ENCODE measurements around the gene NOTO. TPM values are rescaled to one million over a fixed set of nuclear protein-coding genes. Genes with fewer than 3 reads are reported as not detected.

NOTO gene
- total RNA-seq, 2 donors from 2014 or later = not detected

DNA sequence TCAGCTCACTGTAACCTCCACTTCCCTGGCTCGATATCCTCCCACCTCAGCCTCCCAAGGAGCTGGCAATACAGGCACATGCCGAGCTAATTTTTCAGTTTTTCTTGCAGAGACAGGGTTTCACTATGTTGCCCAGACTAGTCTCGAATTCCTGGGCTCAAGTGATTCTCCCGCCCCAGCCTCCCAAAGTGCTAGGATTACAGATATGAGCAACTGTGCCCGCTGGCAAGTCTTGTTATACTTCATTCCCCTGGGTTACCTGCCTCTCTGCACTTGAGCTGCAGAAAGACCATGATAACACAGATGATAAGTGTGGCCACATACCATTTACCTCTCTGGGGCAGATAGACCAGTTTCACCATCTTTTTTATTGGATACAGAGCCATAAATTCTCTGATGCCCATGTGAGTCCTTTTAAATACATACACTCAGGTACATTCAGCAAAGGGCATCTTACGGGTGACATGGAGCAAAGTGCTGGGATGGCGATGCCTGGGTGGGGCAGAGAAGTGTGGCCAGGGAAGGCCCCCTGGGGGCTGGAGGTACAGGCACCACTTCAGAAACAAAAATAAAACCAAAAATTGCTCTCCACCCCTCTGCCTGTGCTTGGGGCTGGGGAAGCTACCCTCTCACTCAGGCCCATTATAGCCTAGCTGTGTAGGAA lies 52.1 kb downstream of the NOTO start:
- WGBS, 2 donors = 95 to 99% methylated on average over 7 of the region's 7 CpGs
- Histone ChIP-seq H3K4me3 (no peak overlapping the region), H3K36me3 (replicated peaks in 1 of 2; ENCODE audit: insufficient read depth in 1 of 2, low read depth in 2 of 2) (peaks cover 0 to 12% of the 10 kb centered on the region in 2 donors), H3K9me3 (no peaks in the 10 kb centered on the region), H3K27me3 (no peaks in the 10 kb centered on the region), H3K27ac (no peak overlapping the region), H3K4me1 (peaks cover 17% of the 10 kb centered on the region)
- DNase-seq (no peak), ATAC-seq (no peak)
- TF ChIP-seq, protein P1, sequence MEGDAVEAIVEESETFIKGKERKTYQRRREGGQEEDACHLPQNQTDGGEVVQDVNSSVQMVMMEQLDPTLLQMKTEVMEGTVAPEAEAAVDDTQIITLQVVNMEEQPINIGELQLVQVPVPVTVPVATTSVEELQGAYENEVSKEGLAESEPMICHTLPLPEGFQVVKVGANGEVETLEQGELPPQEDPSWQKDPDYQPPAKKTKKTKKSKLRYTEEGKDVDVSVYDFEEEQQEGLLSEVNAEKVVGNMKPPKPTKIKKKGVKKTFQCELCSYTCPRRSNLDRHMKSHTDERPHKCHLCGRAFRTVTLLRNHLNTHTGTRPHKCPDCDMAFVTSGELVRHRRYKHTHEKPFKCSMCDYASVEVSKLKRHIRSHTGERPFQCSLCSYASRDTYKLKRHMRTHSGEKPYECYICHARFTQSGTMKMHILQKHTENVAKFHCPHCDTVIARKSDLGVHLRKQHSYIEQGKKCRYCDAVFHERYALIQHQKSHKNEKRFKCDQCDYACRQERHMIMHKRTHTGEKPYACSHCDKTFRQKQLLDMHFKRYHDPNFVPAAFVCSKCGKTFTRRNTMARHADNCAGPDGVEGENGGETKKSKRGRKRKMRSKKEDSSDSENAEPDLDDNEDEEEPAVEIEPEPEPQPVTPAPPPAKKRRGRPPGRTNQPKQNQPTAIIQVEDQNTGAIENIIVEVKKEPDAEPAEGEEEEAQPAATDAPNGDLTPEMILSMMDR (IDR thresholded peaks at IDR 0.05) = no peak
- TF ChIP-seq POLR2A (IDR thresholded peaks at IDR 0.05) = no peak
- intact Hi-C loops (cut with DNase I) = no loop called here

DNA sequence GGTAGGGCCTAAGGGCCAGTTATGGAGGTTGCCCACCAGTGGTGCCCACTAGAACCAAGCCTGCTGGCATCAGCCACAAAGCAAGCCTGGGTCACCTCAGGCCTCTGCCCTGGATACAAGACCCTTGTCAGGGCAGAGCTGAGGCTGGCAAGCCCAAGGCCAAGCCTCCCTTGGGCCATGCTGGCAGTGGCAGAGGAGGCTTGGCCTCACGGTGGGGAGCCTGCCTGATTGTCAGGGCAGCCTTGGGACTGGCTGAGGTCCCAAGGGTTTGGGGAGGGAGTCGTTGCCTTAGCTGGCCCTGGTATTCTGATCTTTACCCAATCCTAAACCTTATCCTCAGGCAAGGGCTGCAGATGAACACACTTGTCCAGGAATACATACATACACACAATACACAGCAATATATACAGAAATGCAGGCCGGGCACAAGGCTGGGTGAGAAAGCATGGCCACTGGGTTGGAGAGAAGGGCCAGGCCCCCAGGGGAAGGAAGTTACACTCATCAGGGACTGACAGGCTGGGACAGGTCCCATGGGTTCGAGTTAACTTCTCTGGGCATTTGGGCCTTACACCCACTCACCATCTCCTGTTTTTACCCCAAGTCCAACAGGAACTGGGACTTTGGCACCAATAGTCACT lies 52.8 kb downstream of the NOTO start:
- peaks cover 10% of the 10 kb centered on the region for H3K4me1 ChIP-seq
- no peaks in the 10 kb centered on the region for H3K27me3 ChIP-seq
- TF ChIP-seq POLR2A (IDR thresholded peaks at IDR 0.05) = no peak
- TF ChIP-seq, protein P1 (IDR thresholded peaks at IDR 0.05) = no peak
- peaks cover 0 to 10% of the 10 kb centered on the region in 2 donors for H3K36me3 ChIP-seq (replicated peaks in 1 of 2; ENCODE audit: insufficient read depth in 1 of 2, low read depth in 2 of 2)
- 53 to 54% methylated on average over 4 of the region's 4 CpGs for WGBS, 2 donors
- H3K9me3 ChIP-seq = no peaks in the 10 kb centered on the region
- H3K4me3 ChIP-seq = no peak overlapping the region
- ATAC-seq (no peak), DNase-seq (no peak)
- H3K27ac ChIP-seq = no peak overlapping the region
- intact Hi-C loops (cut with DNase I) = no loop called here

DNA sequence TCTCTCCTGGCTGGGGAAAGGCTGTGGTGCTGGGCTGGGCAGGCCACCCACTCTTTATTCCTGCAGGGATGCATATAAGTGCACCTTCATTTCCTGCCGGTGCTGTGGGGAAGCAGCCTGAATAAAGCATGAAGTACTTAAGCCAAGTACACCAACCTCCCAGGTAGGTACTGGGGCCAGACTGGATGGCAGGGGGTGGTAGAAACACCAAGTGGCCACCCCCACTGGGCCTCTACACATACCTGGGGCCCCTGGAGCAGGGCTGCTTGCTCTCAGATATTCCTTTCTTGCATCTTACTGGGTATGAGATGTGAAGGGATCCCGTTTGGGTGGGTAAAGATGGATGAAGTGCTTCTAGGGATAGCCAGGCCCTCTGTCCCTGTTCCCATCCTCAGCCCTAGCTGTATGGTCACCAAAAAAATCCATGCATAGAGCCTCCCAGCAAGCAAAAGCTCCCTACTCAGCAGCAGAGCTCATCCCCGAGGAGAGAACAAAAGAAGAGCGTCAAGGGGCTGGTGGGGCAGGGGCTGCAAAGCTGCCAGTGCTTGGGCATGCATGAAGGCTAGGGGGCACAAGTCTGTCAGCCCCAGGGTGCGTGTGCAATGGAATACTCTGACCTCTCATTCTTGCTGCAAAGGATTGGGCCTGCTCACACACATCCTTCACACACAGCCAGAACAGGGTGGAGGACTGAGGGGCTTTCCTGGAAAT lies 53.7 kb downstream of the NOTO start:
- no peak overlapping the region for H3K4me3 ChIP-seq
- WGBS, 2 donors = 67 to 69% methylated on average over 5 of the region's 5 CpGs
- H3K27me3 ChIP-seq = no peaks in the 10 kb centered on the region
- peaks cover 1% of the 10 kb centered on the region for H3K4me1 ChIP-seq
- peaks cover 0 to 5% of the 10 kb centered on the region in 2 donors for H3K36me3 ChIP-seq (replicated peaks in 1 of 2; ENCODE audit: insufficient read depth in 1 of 2, low read depth in 2 of 2)
- DNase-seq (no peak), ATAC-seq (no peak)
- H3K9me3 ChIP-seq = no peaks in the 10 kb centered on the region
- H3K27ac ChIP-seq = no peak overlapping the region
- intact Hi-C loops (cut with DNase I) = no loop called here
- TF ChIP-seq, protein P1 (IDR thresholded peaks at IDR 0.05) = no peak
- TF ChIP-seq POLR2A (IDR thresholded peaks at IDR 0.05) = no peak

DNA sequence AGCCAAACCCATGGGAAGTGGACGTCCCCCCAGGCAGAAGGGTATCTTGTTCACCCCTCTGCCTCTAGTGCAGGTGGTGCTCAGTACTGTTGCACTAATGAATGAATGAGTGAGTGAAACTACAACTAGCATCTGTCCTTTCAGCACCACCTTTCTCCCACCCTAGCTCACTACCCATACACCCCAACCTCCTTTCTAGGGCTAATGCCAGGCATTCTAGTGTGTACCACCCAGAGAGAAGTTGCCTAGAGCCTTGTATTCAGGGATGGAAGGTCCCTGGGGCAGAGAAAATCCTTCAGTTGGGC lies 54.2 kb downstream of the NOTO start:
- no peaks in the 10 kb centered on the region for H3K4me1 ChIP-seq
- H3K4me3 ChIP-seq = no peak overlapping the region
- 20 to 31% methylated on average over 1 of the region's 1 CpG for WGBS, 2 donors
- H3K36me3 ChIP-seq (replicated peaks in 1 of 2; ENCODE audit: insufficient read depth in 1 of 2, low read depth in 2 of 2) = peaks cover 0 to 5% of the 10 kb centered on the region in 2 donors
- intact Hi-C loops (cut with DNase I) = no loop called here
- ATAC-seq = no peak
- H3K27me3 ChIP-seq = no peaks in the 10 kb centered on the region
- H3K9me3 ChIP-seq = no peaks in the 10 kb centered on the region
- H3K27ac ChIP-seq = no peak overlapping the region
- DNase-seq = no peak
- TF ChIP-seq, protein P1 (IDR thresholded peaks at IDR 0.05) = no peak
- TF ChIP-seq POLR2A (IDR thresholded peaks at IDR 0.05) = no peak
